GM19023 (cell line): ENCODE results near the gene RAB1B.
"Not testable (repeated sequence)": the region's sequence is repeated elsewhere in the genome, so short reads cannot be mapped to it uniquely, and the experiment has no call there.

Experiments
- ATAC-seq: cut with Tn5 transposase; IDR thresholded peaks from one replicate; pipeline ENCODE4 v1.9.1; 2021; ENCODE audit warnings: mild to moderate bottlenecking, moderate library complexity; ENCODE audit not compliant: unreplicated experiment

Gene RAB1B

GRCh38 chr11:66317723-66318599 lies 49.5 kb downstream of the RAB1B start:
- ATAC-seq = no peak

DNA sequence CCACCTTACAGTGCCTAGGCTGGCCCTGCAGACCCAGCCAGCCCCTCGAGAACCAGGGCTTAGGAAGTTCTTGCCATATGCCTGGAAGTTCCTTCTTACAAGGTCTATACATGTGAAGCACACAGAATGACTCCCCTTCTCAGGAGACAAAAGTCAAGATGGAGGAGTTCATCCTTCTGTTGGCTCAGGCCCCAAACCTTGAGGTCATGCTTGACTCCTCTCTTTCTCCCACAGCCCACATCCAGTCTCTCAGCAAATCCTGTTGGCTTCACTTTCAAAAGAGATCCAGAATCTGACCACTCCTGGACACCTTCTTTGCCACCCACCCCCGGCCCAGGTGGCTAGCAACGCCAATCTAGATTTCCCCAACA lies 50.1 kb downstream of the RAB1B start:
- no peak for ATAC-seq

- ATAC-seq = not testable (repeated sequence)
Observed at GRCh38 chr11:66320289-66320688, 51.9 kb downstream of the RAB1B start.

DNA sequence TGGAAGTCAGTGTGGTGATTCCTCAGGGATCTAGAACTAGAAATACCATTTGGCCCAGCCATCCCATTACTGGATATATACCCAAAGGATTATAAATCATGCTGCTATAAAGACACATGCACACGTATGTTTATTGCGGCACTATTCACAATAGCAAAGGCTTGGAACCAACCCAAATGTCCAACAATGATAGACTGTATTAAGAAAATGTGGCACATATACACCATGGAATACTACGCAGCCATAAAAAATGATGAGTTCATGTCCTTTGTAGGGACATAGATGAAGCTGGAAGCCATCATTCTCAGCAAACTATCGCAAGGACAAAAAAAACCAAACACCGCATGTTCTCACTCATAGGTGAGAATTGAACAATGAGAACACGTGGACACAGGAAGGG lies 52.3 kb downstream of the RAB1B start:
- not testable (repeated sequence) for ATAC-seq

- ATAC-seq = no peak
Observed at GRCh38 chr11:66321606-66322005, 53.2 kb downstream of the RAB1B start.

GRCh38 chr11:66322732-66323427 lies 54.4 kb downstream of the RAB1B start:
- ATAC-seq = no peak

DNA sequence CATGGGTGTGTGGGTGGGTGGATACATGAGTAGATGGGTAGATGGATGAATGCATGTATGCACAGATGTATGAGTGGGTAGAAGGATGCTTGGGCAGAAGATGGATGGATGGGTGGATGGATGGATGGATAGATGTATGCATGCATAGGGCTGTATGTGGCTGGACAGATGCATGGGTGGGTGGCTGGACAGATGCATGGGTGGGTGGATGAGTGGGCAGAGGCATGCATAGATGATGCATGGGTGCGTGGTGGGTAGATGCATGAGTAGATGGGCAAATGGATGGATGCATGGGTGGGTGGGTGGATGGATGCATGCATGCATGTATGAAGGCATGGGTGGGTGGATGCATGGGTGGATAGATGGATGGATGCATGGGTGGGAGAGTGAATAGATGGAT lies 55.2 kb downstream of the RAB1B start:
- ATAC-seq = no peak

DNA sequence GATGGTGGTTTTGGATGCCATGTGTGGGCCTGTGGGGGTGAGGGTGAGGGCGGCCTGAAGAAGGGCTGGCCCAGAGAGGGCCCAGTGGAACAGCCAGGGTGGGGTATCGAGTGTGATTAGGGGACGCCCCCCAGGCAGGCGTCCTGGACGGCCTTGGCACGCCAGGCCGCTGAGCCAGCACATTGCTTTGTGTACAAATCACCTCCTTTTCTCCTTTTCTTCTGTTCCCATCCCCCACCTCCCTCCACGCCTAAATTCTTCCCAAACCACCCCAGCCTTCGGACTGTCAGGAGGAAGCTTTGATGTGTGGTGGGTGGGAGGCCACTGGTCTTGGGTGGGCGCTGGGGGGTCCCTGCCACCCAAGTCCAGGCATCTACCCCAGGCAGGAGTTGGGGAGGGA lies 56.2 kb downstream of the RAB1B start:
- no peak for ATAC-seq

GRCh38 chr11:66325263-66325671 lies 56.8 kb downstream of the RAB1B start:
- no peak for ATAC-seq

- no peak for ATAC-seq
Observed at GRCh38 chr11:66326261-66327111, 58.0 kb downstream of the RAB1B start.
